Measurements from ENCODE around the gene MVD. TPM values are rescaled to one million over a fixed set of nuclear protein-coding genes. Genes with fewer than 3 reads are reported as not detected.

The MVD gene
- polyA plus RNA-seq, 3 donors: 9.0 to 17.9 (median 12.2) TPM

- no peak for DNase-seq
- H3K9ac ChIP-seq (ENCODE audit: insufficient read depth, low read length, poor library complexity, severe bottlenecking): no peak overlapping the region
- H3K4me3 ChIP-seq (replicated peaks in 1 of 3; ENCODE audit: low read depth in 2 of 3, low read length in 3 of 3): no peak overlapping the region
- Mint-ChIP-seq H3K27ac (peak overlapping the region in 2 of 7 donors; percentile 41 to 67), H3K9me3 (peaks cover 0 to 2% (median 0%) of the 10 kb centered on the region in 7 donors), H3K36me3 (peaks cover 15 to 47% of the 10 kb centered on the region in 2 donors), H3K4me3 (no peak overlapping the region), H3K4me1 (peaks cover 8% of the 10 kb centered on the region), H3K27me3 (ENCODE audit: low read depth in 3 of 3) (peaks cover 0 to 2% (median 0%) of the 10 kb centered on the region in 3 donors)
- H3K79me2 ChIP-seq (ENCODE audit: insufficient read depth, low read length): peaks cover 3% of the 10 kb centered on the region
- peaks cover 6 to 10% of the 10 kb centered on the region in 2 donors for H3K4me1 ChIP-seq (ENCODE audit: control insufficient read depth in 1 of 2, insufficient read depth in 2 of 2, low read length in 2 of 2)
- no peak overlapping the region for H3K4me2 ChIP-seq (replicated peaks; ENCODE audit: extremely low read depth, low read length, poor library complexity, severe bottlenecking)
- no peaks in the 10 kb centered on the region for H3K27me3 ChIP-seq (ENCODE audit: control insufficient read depth in 2 of 2, insufficient read depth in 2 of 2, low read length in 2 of 2)
- peaks cover 52% of the 10 kb centered on the region for H4K20me1 ChIP-seq (ENCODE audit: insufficient read depth, low read length)
- peaks cover 37 to 40% of the 10 kb centered on the region in 2 donors for H3K36me3 ChIP-seq (replicated peaks in 1 of 2; ENCODE audit: control insufficient read depth in 1 of 2, insufficient read depth in 2 of 2, low read length in 2 of 2)
- TF ChIP-seq CTCF (IDR thresholded peaks at IDR 0.05): no peak
- intact Hi-C loops (cut with micrococcal nuclease): no loop called here
- WGBS (ENCODE audit: insufficient coverage): 86% methylated on average over 14 of the region's 18 CpGs
- H3K9me3 ChIP-seq (replicated peaks in 1 of 2; ENCODE audit: control insufficient read depth in 1 of 2, insufficient read depth in 1 of 2, low read length in 2 of 2): no peaks in the 10 kb centered on the region
- H3K27ac ChIP-seq (ENCODE audit: low read depth in 1 of 2, low read length in 2 of 2): no peak overlapping the region
- H2AFZ ChIP-seq (ENCODE audit: insufficient read depth, low read depth, low read length, poor library complexity, severe bottlenecking): no peak overlapping the region
Observed at GRCh38 chr16:88711750-88712340, 49.0 kb upstream of the MVD start.

GRCh38 chr16:88710556-88710955 lies 47.7 kb upstream of the MVD start:
- WGBS (ENCODE audit: insufficient coverage): 92% methylated on average over 15 of the region's 16 CpGs

More at GRCh38 chr16:88710556-88710955, 47.7 kb upstream of the MVD start:
- intact Hi-C loops (cut with micrococcal nuclease): no loop called here
- Histone ChIP-seq H3K9me3 (replicated peaks in 1 of 2; ENCODE audit: control insufficient read depth in 1 of 2, insufficient read depth in 1 of 2, low read length in 2 of 2) (no peaks in the 10 kb centered on the region), H4K20me1 (ENCODE audit: insufficient read depth, low read length) (peaks cover 39% of the 10 kb centered on the region), H3K4me2 (replicated peaks; ENCODE audit: extremely low read depth, low read length, poor library complexity, severe bottlenecking) (no peak overlapping the region), H3K9ac (ENCODE audit: insufficient read depth, low read length, poor library complexity, severe bottlenecking) (no peak overlapping the region), H3K4me1 (ENCODE audit: control insufficient read depth in 1 of 2, insufficient read depth in 2 of 2, low read length in 2 of 2) (peaks cover 10 to 15% of the 10 kb centered on the region in 2 donors), H3K27me3 (ENCODE audit: control insufficient read depth in 2 of 2, insufficient read depth in 2 of 2, low read length in 2 of 2) (no peaks in the 10 kb centered on the region), H3K4me3 (replicated peaks in 1 of 3; ENCODE audit: low read depth in 2 of 3, low read length in 3 of 3) (no peak overlapping the region), H3K79me2 (ENCODE audit: insufficient read depth, low read length) (peaks cover 14% of the 10 kb centered on the region), H2AFZ (ENCODE audit: insufficient read depth, low read depth, low read length, poor library complexity, severe bottlenecking) (no peak overlapping the region), H3K36me3 (replicated peaks in 1 of 2; ENCODE audit: control insufficient read depth in 1 of 2, insufficient read depth in 2 of 2, low read length in 2 of 2) (peaks cover 24 to 27% of the 10 kb centered on the region in 2 donors), H3K27ac (ENCODE audit: low read depth in 1 of 2, low read length in 2 of 2) (no peak overlapping the region)
- no peak for TF ChIP-seq CTCF (IDR thresholded peaks at IDR 0.05)
- DNase-seq: no peak
- Mint-ChIP-seq H3K4me1 (peaks cover 9% of the 10 kb centered on the region), H3K27ac (peak overlapping the region in 1 of 7 donors; percentile 61), H3K9me3 (peaks cover 0 to 2% (median 0%) of the 10 kb centered on the region in 7 donors), H3K4me3 (no peak overlapping the region), H3K36me3 (peaks cover 11 to 34% of the 10 kb centered on the region in 2 donors), H3K27me3 (ENCODE audit: low read depth in 3 of 3) (peaks cover 0 to 2% (median 0%) of the 10 kb centered on the region in 3 donors)

Measured in CD14-positive monocyte (primary cell).